Smooth muscle cell of the brain vasculature (primary cell): ENCODE data around the gene P3H3.
"Not testable (repeated sequence)": the region's sequence is repeated elsewhere in the genome, so short reads cannot be mapped to it uniquely, and the experiment has no call there.

Experiments used
- DNase-seq: peaks from one replicate; pipeline ENCODE4 v3.0.0-alpha.2; 2012; ENCODE audit warnings: low read depth, low spot score

P3H3 gene

GRCh38 chr12:6888360-6888759, 60.2 kb downstream of the P3H3 start:
- no peak for DNase-seq

GRCh38 chr12:6888794-6889193, 60.6 kb downstream of the P3H3 start:
- not testable (repeated sequence) for DNase-seq
